Measurements from ENCODE around the gene TMEM131. TPM values are rescaled to one million over a fixed set of nuclear protein-coding genes. Genes with fewer than 3 reads are reported as not detected.
"Not testable (repeated sequence)": the region's sequence is repeated elsewhere in the genome, so short reads cannot be mapped to it uniquely, and the experiment has no call there.

The TMEM131 gene
- total RNA-seq, 1 experiment from 2014 or later, result 7.4 TPM

DNA sequence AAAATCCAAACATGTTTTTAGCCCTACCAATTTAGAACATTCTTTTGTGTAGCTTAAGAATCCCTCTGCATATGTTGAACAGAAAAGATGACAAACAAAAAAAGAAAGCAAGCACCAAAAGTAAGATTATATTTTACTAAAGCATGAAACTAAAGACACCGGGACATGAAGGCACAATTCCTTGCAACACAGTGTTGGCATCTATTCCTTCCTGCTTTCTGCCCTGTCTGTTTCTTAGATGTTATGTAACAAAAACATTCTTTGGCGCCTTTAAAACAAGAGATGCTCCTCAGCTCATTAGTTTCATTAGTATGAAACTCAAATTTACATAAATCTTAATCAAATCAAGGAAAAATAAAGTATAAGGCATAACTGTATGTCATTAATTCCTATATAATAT, 106.6 kb downstream of the TMEM131 start:
- peak; percentile 64 for DNase-seq (ENCODE audit: low spot score)
- in situ Hi-C loops (cut with HindIII; ENCODE audit: low sequenced_read_pairs), result no loop called here

DNA sequence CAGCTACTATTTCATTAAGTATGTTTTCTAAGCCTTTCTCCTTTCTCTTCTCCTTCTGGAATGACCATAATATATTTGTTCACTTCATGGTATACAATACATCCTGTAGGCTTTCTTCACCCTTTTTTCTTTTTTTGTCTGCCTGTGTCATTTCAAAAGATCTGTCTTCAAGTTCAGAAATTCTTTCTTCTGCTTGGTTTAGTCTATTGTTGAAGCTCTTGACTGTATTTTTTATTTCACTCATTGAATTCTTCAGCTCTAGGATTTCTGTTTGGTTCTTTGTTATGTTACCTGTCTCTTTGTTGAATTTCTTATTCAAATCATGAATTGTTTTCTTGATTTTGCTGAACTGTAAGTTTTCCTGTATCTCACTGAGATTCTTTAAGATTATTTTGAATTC, 109.9 kb downstream of the TMEM131 start:
- no peak for DNase-seq (ENCODE audit: low spot score)
- in situ Hi-C loops (cut with HindIII; ENCODE audit: low sequenced_read_pairs), result no loop called here

DNA sequence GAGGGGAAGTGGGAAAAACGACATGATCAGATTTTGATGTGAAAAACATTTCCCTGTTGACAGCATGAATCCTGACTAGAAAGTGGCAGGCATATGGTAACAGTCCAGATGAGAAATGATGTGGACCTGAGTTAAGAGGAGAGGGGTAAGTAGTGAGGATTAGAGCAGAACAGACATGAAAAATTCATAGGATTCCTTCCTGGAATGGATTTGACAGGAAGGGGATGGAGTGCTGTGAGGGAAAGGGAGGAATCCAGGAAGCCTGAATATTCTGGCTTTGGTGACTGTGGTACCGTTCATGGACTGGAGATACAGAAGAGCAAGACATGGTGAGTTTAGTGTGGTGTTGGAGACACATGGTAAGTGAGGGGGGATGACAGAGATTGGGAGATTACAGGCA, 115.4 kb downstream of the TMEM131 start:
- in situ Hi-C loops (cut with HindIII; ENCODE audit: low sequenced_read_pairs), result no loop called here
- DNase-seq (ENCODE audit: low spot score), result no peak

DNA sequence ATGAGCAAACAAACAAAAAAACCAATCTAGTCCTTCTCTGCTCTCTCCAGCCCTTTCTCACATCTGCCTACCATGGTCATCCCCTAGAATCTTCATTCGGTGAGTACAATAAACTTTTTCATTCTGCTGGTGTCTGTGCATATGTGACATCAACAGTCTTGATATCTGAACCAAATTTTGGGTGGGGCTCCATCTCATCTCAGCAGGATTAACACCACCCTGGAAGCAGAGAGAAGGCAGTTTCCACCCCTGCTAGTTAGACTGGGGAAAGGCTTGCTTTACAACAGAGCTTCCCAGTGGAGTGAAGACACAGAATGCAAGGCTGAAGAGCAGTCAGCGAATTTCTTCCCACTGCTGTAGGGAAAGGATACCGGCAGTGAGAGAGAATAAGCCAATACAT, 116.9 kb downstream of the TMEM131 start:
- DNase-seq (ENCODE audit: low spot score), result no peak
- in situ Hi-C loops (cut with HindIII; ENCODE audit: low sequenced_read_pairs), result no loop called here

DNA sequence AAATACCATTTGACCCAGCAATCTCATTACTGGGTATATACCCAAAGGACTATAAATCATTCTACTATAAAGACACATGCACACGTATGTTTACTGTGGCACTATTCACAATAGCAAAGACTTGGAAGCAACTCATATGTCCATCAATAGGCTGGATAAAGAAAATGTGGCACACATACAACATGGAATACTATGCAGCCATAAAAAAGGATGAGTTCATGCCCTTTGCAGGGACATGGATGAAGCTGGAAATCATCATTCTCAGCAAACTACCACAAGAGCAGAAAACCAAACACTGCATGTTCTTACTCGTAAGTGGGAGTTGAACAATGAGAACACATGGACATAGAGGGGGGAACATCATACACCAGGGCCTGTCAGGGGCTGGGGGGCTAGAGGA, 117.4 kb downstream of the TMEM131 start:
- in situ Hi-C loops (cut with HindIII; ENCODE audit: low sequenced_read_pairs); DNase-seq (ENCODE audit: low spot score): not testable (repeated sequence)

DNA sequence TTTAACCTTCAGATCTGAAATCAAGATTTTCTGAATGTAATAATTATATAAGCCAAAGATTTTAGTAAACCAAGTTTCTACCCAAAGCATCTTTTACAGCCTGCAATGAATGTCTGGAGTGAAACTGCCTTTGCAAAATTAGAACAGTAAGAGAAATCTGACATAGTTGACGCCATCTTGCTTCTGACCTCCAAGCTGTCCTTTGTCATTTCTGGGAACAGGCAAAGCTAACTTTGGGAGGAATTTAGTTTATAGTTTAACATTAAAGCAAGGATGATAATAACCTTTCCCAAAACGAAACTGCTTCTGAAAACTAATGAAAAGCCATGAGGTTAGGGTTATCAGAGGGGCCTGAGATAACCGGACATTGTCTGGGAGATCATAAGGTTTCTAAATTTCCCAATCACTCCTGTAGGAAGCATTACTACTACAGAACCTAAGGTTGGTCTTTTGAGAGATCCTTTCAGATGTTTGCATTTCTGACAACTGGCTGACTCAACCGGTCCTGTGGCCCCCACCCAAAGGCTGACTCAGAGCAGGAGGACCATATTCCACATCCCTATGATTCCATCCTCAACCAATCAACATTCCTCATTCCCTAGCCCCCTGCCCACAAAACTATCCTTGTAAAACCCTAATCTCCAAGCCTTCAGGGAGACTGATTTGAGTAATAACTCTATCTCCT, 124.5 kb downstream of the TMEM131 start:
- in situ Hi-C loops (cut with HindIII; ENCODE audit: low sequenced_read_pairs), result no loop called here
- DNase-seq (ENCODE audit: low spot score), result no peak

DNA sequence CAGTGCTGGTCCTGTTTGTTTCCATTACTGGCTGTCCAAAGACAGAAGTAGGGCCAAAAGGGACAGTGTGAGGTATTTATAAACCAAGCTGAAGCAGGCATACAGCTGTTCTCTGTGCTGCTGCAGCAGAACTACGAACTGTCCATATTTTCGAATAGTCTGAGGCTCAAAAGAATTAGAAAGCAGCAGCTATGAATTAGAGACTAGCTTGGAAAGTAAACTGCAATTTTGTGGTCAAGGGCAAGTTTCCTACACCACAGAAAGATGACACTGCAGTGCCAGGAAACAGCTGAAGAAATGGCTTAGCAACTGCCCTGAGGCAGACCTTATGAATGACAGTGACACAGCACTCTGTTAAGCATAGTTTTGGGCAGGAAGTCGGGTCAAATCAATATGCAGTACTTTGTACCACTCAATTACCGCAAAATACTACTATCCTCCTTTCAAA, 125.3 kb downstream of the TMEM131 start:
- DNase-seq (ENCODE audit: low spot score), result peak; percentile 43

DNA sequence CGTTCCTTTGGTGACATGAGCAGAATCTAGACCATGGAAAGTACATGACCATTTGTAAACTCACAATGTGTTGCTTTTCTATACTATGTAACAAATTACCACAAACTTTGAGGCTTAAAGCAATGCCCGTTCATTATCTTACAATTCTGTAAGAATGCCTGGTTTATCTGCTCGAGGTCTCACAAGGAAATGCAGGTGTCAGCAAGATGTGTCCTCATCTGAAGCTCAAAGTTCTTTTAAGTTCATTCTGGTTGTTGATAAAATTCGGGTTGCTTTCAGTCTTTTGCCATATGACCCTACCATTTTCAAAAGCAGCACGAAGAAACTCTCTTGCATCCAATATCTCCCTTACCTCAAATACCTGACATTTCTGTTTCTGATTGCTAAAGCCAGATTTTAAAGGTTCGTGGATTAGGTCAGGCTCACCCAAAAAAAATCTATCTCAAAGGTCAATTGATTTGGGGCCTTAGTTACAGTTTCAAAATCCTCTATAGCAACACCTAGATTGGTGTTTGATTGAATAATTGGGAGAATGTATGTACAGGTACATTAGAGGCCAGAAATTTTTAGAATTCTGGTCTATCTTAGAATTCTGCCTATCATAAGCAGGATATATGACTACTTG, 125.9 kb downstream of the TMEM131 start:
- DNase-seq (ENCODE audit: low spot score), result no peak
- in situ Hi-C loops (cut with HindIII; ENCODE audit: low sequenced_read_pairs), result no loop called here

More for the DNA sequence above, 125.3 kb downstream of the TMEM131 start:
- in situ Hi-C loops (cut with HindIII; ENCODE audit: low sequenced_read_pairs), result no loop called here

DNA sequence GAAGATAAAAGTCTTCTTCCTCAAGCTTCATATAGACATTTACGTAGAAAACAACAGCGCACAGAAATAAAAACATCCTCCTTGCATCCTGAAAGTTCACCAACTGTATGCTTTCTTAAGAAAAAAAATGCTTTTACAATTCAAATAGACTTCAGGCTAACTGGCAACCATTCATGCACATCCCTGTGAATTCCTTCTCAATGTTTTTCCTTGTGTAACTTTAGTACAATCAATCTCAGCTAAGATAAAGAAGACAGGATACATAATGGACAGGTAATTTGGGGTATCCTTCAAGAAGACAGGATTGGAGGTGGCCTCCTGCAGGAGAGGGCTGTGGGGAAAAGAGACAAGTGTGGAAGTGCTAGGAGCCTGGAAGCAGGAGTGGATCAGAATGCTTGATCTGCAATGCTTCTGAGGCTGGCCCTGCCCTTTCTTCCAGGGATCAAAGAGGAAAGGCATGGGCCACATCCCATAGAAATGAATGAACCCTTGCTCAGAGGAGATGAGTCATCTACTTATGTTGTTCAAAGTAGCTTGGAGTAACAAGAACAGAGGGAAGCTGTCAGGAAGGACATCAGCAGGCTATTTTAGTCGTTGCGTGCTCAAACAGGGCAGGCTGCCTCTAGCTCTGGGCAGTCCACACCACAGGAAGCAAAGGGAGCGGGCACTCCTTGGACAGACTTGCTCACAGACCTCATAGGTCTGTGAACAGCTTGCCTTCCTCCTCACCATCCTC, 126.6 kb downstream of the TMEM131 start:
- peak; percentile 76 for DNase-seq (ENCODE audit: low spot score)
- in situ Hi-C loops (cut with HindIII; ENCODE audit: low sequenced_read_pairs), result no loop called here

DNA sequence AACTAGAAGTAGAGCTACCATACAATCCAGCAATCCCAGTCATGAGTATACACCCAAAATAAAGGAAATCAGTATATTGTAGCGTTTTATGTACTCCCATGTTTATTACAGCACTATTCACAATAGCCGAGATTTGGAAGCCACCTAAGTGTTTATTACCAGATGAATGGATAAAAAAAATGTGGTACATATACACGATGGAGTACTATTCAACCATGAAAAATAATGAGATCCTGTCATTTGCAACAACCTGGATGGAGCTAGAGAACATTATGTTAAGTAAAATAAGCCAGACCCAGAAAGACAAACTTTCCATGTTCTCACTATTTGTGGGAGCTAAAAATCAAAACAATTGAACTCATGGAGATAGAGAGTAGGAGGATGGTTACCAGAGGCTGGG, 131.9 kb downstream of the TMEM131 start:
- in situ Hi-C loops (cut with HindIII; ENCODE audit: low sequenced_read_pairs), result no loop called here
- DNase-seq (ENCODE audit: low spot score), result no peak

DNA sequence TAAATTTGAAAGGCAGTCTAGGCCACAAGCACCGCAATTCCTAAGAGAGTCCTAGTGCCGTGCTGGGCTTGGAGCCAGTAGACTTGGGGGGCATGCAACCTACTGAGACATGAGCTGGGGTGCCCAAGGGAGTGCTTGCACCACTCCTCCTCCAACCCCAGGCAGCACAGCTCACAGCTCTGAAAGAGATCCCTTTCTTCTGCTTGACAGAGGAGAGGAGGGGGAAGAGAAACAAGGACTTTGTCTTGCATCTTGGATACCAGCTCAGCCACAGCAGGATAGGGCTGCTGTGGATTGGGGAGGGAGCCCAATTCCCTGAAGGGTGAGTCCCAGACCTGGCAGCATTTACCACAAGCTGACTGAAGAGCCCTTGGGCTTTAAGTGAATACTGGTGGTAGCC, 134.6 kb downstream of the TMEM131 start:
- in situ Hi-C loops (cut with HindIII; ENCODE audit: low sequenced_read_pairs), result no loop called here
- no peak for DNase-seq (ENCODE audit: low spot score)

DNA sequence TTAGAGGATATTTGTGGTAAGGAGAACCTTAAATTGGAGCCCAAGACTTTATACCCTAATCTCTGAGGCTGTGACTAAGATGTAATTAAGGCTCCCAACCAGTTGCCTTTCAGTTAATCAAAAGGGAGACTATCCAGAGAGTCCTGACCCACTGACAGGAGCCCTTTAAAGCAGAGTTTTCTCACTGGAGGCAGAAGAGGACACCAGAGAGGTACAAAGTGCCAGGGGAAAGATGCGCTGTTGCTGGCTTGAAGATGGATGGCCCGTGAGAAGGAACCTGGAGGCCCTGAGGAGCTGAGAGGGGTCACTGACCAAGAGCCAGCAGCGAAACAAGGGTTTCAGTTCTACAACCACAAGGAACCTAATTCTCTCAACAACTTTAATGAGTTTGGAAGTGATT, 137.3 kb downstream of the TMEM131 start:
- in situ Hi-C loops (cut with HindIII; ENCODE audit: low sequenced_read_pairs), result no loop called here
- no peak for DNase-seq (ENCODE audit: low spot score)

DNA sequence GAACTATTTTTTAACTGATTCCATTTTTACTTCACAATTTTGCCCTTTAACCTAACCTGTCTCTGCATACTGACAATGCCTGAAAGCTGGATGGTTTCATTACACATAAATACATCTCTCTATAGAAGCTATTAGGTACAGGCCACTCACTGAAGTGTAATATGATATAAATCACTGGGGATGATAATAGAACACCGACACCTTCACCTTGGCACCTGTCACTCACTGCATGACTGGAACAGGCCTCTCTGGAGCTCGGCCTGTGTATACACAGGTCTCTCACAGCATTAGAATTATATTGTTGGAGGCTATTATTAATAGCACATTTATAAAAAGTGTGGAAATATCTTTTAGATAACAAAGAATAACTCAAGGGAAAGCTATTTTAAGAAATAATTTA, 138.2 kb downstream of the TMEM131 start:
- in situ Hi-C loops (cut with HindIII; ENCODE audit: low sequenced_read_pairs), result no loop called here
- no peak for DNase-seq (ENCODE audit: low spot score)

DNA sequence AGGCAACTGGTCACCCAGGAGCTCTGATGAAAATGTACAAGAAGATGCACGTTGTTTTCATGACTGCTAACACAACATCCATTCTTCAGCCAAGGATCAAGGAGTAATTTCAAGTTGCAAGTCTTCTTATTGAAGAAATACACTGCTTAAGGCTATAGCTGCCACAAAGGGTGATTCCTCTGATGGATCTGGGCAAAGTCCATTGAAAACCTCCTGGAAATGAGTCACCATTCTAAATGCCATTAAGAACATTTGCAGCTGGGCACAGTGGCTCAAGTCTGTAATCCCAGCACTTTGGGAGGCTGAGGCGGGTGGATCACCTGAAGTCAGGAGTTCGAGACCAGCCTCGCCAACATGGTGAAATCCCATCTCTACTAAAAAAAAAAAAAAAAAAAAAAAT, 142.7 kb downstream of the TMEM131 start:
- DNase-seq (ENCODE audit: low spot score); in situ Hi-C loops (cut with HindIII; ENCODE audit: low sequenced_read_pairs): not testable (repeated sequence)

DNA sequence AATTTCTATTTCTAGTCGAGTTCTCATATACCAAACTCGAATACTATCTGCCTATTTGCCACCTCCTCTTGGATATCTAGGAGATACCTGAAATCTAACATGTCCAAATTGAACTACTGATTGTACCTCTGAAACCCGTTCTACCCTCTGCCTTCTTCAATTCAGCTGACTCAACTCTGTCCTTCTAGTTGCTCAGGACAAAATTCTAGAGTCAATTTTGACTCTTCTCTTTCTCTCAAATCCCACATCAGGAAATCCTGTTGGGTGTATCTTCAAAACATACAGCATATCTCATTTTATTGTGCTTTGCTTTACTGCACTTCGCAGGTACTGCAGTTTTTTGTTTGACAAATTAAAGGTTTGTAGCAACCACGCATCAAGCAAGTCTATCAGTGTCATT, 144.6 kb downstream of the TMEM131 start:
- DNase-seq (ENCODE audit: low spot score), result no peak
- in situ Hi-C loops (cut with HindIII; ENCODE audit: low sequenced_read_pairs), result no loop called here

DNA sequence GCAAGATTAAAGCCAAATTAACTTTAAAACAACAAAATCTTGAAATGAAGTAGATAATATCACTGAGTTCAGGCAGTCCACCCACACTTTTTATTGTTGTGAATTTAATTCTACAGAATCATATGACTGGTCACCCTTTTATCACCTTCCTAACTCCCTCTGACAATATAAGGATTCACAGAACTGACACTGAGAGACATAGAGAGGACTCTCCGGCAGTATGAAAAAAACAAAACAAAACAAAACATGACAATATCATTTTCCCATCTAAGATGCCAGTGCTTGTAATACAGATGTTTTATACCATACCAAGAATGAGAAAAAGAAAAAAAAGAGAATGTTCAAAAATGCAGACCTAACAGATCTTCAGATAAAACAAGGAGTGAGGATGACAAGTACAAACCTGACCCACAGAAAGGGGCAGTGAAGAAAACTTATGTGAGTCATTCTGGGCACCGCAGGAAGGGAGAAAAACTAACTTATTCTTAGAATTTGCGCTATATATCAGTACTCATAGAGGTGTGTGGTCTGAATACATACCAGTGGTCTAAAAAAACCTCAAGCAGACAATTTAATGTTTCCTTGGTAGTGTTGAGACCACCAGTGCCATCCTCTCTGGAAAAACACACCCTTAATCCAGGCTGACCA, 145.7 kb downstream of the TMEM131 start:
- no peak for DNase-seq (ENCODE audit: low spot score)
- in situ Hi-C loops (cut with HindIII; ENCODE audit: low sequenced_read_pairs), result no loop called here

DNA sequence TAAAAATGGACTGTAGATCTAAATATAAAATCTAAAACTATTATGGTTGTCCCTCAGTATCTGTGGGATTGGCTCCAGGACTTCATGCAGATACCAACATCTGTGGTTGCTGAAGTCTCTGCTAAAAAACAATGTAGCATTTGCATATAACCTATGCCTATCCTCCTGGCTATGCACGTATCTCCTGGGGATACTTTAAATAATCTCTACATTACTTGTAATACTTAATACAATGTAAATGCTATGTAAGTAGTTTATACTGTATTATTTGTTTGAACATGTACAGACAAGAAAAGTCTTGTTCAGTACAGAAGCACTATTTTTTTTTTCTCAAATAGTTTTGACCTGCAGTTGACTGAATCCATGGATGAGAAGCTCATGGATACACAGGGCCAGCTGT, 147.4 kb downstream of the TMEM131 start:
- no peak for DNase-seq (ENCODE audit: low spot score)
- in situ Hi-C loops (cut with HindIII; ENCODE audit: low sequenced_read_pairs), result no loop called here

DNA sequence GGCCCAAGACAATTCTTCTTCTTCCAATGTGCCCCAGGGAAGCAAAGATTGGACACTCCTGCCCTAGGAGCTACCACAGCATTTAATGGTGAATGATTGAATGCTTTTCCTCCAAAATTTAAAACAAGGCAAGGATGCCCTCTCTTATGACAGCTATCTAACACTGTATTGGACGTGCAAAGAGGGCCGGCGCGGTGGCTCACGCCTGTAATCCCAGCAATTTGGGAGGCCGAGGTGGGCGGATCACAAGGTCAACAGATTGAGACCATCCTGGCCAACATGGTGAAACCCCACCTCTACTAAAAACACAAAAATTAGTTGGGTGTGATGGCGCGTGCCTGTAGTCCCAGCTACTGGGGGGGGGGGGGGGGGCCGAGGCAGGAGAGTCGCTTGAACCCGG, 149.0 kb downstream of the TMEM131 start:
- DNase-seq (ENCODE audit: low spot score); in situ Hi-C loops (cut with HindIII; ENCODE audit: low sequenced_read_pairs): not testable (repeated sequence)

DNA sequence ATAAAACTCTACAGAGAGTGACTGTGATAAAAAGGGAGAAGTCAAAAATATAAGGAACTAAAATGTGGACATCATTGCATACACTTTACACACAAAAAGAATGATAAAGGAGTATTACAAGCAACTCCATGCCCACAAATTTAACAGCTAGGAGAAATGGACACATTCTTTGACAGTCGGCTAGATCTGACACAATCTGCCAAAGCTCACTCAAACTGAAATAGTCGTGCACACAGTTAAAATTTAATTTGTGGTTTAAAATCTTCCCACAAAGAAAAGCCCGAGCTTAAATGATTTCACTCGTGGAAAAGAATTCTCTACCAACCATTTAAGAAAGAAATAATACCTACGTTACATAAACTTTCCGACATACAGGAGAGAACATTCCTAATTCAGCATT, 149.9 kb downstream of the TMEM131 start:
- in situ Hi-C loops (cut with HindIII; ENCODE audit: low sequenced_read_pairs), result no loop called here

DNA sequence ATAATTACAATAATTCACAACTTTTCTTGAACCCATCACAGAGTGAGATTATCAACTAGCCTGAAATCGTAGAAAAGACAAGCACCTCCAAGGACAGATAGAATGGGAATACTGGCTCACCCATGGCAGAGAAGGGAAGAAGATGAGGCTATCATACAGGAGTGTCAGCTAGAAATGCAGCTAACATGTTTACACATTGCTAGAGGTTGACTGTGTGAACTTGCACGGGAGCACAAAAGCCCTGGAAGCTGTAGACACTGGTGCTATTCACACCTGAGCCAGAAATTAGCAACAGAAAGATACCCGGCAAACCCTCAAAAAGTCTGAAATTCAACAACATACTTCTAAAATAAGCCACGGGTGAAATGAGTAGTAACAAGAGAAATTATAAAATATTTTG, 150.6 kb downstream of the TMEM131 start:
- no peak for DNase-seq (ENCODE audit: low spot score)
- in situ Hi-C loops (cut with HindIII; ENCODE audit: low sequenced_read_pairs), result no loop called here

More for the DNA sequence above, 149.9 kb downstream of the TMEM131 start:
- DNase-seq (ENCODE audit: low spot score), result no peak

Data from G401 (cell line).